GM12892 (cell line): ENCODE data around the gene CFAP91.

Experiments used
- DNase-seq: peaks from one replicate; pipeline ENCODE4 v3.0.0; 2011; ENCODE audit not compliant: insufficient read length
- FAIRE-seq: peaks from 2 replicates; lab custom pipeline; 2011; peaks lifted over from hg19 to GRCh38; lab: Jason Lieb, UNC
- POLR2A ChIP-seq: IDR thresholded peaks from 2 replicates; pipeline ENCODE4 v1.6.1; 2011; ENCODE audit warnings: low read depth, low read length, control low read depth
- POLR2AphosphoS5 ChIP-seq: IDR thresholded peaks from 2 replicates; pipeline ENCODE4 v1.6.1; 2011; ENCODE audit warnings: low read depth, low read length, control low read depth
- TAF1 ChIP-seq: IDR thresholded peaks from 2 replicates; pipeline ENCODE4 v1.6.1; 2011; ENCODE audit warnings: low read depth, mild to moderate bottlenecking, control low read depth, low read length, borderline replicate concordance

The CFAP91 gene

GRCh38 chr3:119726909-119727308 is 24.1 kb downstream of the CFAP91 start:
- no peak for TF ChIP-seq POLR2A
- no peak for DNase-seq
- no peak for FAIRE-seq

GRCh38 chr3:119729996-119730395 is 27.2 kb downstream of the CFAP91 start:
- FAIRE-seq: no peak
- DNase-seq: no peak
- TF ChIP-seq TAF1: no peak

- FAIRE-seq (no peak), DNase-seq (no peak)
- TF ChIP-seq POLR2A (no peak), POLR2AphosphoS5 (no peak), TAF1 (no peak)
These were observed 28.9 kb downstream of the CFAP91 start for GRCh38 chr3:119731560-119732343.

GRCh38 chr3:119733812-119734211 is 31.0 kb downstream of the CFAP91 start:
- FAIRE-seq (peak; percentile 54), DNase-seq (no peak)
- TF ChIP-seq POLR2AphosphoS5 (no peak), POLR2A (no peak), TAF1 (no peak)

GRCh38 chr3:119738741-119739140 is 35.9 kb downstream of the CFAP91 start:
- no peak for FAIRE-seq
- no peak for TF ChIP-seq POLR2A
- TF ChIP-seq POLR2AphosphoS5: no peak
- TF ChIP-seq TAF1: no peak

GRCh38 chr3:119741657-119742590 is 39.1 kb downstream of the CFAP91 start:
- FAIRE-seq: no peak
- no peak for TF ChIP-seq POLR2AphosphoS5
- no peak for TF ChIP-seq POLR2A
- TF ChIP-seq TAF1: no peak
- no peak for DNase-seq

More at GRCh38 chr3:119738741-119739140, 35.9 kb downstream of the CFAP91 start:
- DNase-seq: no peak

GRCh38 chr3:119743921-119744320 is 41.1 kb downstream of the CFAP91 start:
- DNase-seq: no peak
- no peak for TF ChIP-seq POLR2A
- TF ChIP-seq POLR2AphosphoS5: no peak
- TF ChIP-seq TAF1: no peak
- no peak for FAIRE-seq

- TF ChIP-seq TAF1 (no peak), POLR2A (no peak), POLR2AphosphoS5 (no peak)
- no peak for FAIRE-seq
- no peak for DNase-seq
These were observed 43.1 kb downstream of the CFAP91 start for GRCh38 chr3:119745942-119746341.

GRCh38 chr3:119746423-119746822 is 43.6 kb downstream of the CFAP91 start:
- FAIRE-seq (no peak), DNase-seq (no peak)
- TF ChIP-seq POLR2A (no peak), POLR2AphosphoS5 (no peak), TAF1 (no peak)

- no peak for DNase-seq
- no peak for FAIRE-seq
- TF ChIP-seq TAF1: no peak
- no peak for TF ChIP-seq POLR2A
- TF ChIP-seq POLR2AphosphoS5: no peak
These were observed 44.5 kb downstream of the CFAP91 start for GRCh38 chr3:119747357-119747756.

- DNase-seq (no peak), FAIRE-seq (no peak)
- TF ChIP-seq POLR2A (no peak), POLR2AphosphoS5 (no peak), TAF1 (no peak)
These were observed 46.2 kb downstream of the CFAP91 start for GRCh38 chr3:119748991-119749390.

GRCh38 chr3:119751423-119751822 is 48.6 kb downstream of the CFAP91 start:
- no peak for DNase-seq
- TF ChIP-seq POLR2A (no peak), POLR2AphosphoS5 (no peak), TAF1 (no peak)
- no peak for FAIRE-seq
